ENCODE results near the gene CCS.

CCS gene

GRCh38 chr11:66653123-66653522, 60.1 kb downstream of the CCS start:
- FAIRE-seq (no peak), DNase-seq (ENCODE audit: insufficient read length, low spot score) (no peak)
- TF ChIP-seq POLR2A (IDR thresholded peaks at IDR 0.05; ENCODE audit: low read depth, low read length) (no peak), TAF1 (IDR thresholded peaks at IDR 0.05; ENCODE audit: low read depth, low read length) (no peak), POU2F2 (IDR thresholded peaks at IDR 0.05; ENCODE audit: low read depth, low read length) (no peak), SPI1 (IDR thresholded peaks at IDR 0.05; ENCODE audit: low read depth, low read length) (no peak), POLR2AphosphoS5 (IDR thresholded peaks at IDR 0.05; ENCODE audit: low read depth, low read length) (no peak), PAX5 (IDR thresholded peaks at IDR 0.05; ENCODE audit: insufficient read depth, low read length, severe bottlenecking) (no peak)

Measured in GM12891 (cell line).